K562 (cell line): Measurements from ENCODE around the gene CIAO2A. TPM values are rescaled to one million over a fixed set of nuclear protein-coding genes. Genes with fewer than 3 reads are reported as not detected.
A peak's percentile ranks its signal among the peaks of the same experiment; 100 is the strongest.

Experiments
- BHLHE40 ChIP-seq: IDR thresholded peaks from 2 replicates; pipeline ENCODE4 v1.6.1; 2011; ENCODE audit warnings: low read length, improper control_type of control experiment
- CBX3 ChIP-seq, 2 experiments: IDR thresholded peaks; 1 replicate in 1 of 2; 2 replicates in 1 of 2; pipeline ENCODE4 v1.6.1; 2012; ENCODE audit warnings: inconsistent platforms in 2 of 2, low read length in 2 of 2, borderline replicate concordance in 1 of 2, control low read depth in 1 of 2
- CTBP1 ChIP-seq: fragments of 450-650 bp; IDR thresholded peaks from 2 replicates; pipeline ENCODE4 v1.6.1; 2016; ENCODE audit warnings: borderline replicate concordance
- DIDO1 ChIP-seq: fragments of 450-650 bp; IDR thresholded peaks from 2 replicates; pipeline ENCODE4 v1.6.1; 2016; ENCODE audit warnings: low read depth, missing biosample characterization, missing genetic modification characterization
- ELF1 ChIP-seq: fragments of 200-800 bp; sonication (Bioruptor generic); IDR thresholded peaks from 2 replicates; pipeline ENCODE4 v1.6.1; 2016; ENCODE audit warnings: missing genetic modification characterization, missing compliant biosample characterization
- EWSR1 ChIP-seq: fragments of 450-650 bp; IDR thresholded peaks from 2 replicates; pipeline ENCODE4 v1.6.1; 2018; ENCODE audit warnings: borderline replicate concordance, mild to moderate bottlenecking, low read depth, moderate library complexity; ENCODE audit not compliant: partially characterized antibody
- GTF2B ChIP-seq: IDR thresholded peaks from 2 replicates; pipeline ENCODE4 v1.6.1; 2011; ENCODE audit not compliant: insufficient read length; ENCODE audit errors: extremely low read depth
- HCFC1 ChIP-seq: IDR thresholded peaks from 2 replicates; pipeline ENCODE4 v1.6.1; 2012; ENCODE audit warnings: low read depth, low read length, improper control_type of control experiment
- MAFG ChIP-seq: fragments of 450-650 bp; conservative IDR thresholded peaks from 2 replicates; pipeline ENCODE4 v1.6.1; 2016; ENCODE audit warnings: missing genetic modification characterization, missing compliant biosample characterization
- MAFK ChIP-seq: IDR thresholded peaks from 2 replicates; pipeline ENCODE4 v1.6.1; 2011; ENCODE audit warnings: low read length, improper control_type of control experiment
- MBD2 ChIP-seq: sonication (generic); IDR thresholded peaks from 2 replicates; pipeline ENCODE4 v1.6.1; 2016; ENCODE audit warnings: low read depth, borderline replicate concordance
- MNT ChIP-seq, 2 experiments: fragments of 450-650 bp; conservative IDR thresholded peaks; 2 replicates each; pipeline ENCODE4 v1.6.1; 2017; ENCODE audit warnings: mild to moderate bottlenecking in 2 of 2, moderate library complexity in 2 of 2
- NR2C1 ChIP-seq, 2 experiments: fragments of 450-650 bp; IDR thresholded peaks; 2 replicates each; pipeline ENCODE4 v1.6.1; 2017; ENCODE audit warnings: mild to moderate bottlenecking in 2 of 2, antibody characterized with exemption in 1 of 2, inconsistent platforms in 1 of 2, missing compliant biosample characterization in 1 of 2, missing genetic modification characterization in 1 of 2
- PHF8 ChIP-seq: fragments of 200-600 bp; sonication (generic); IDR thresholded peaks from 2 replicates; pipeline ENCODE4 v1.6.1; 2012; ENCODE audit warnings: mixed run types, mild to moderate bottlenecking, inconsistent platforms, low read length, moderate library complexity, borderline replicate concordance
- PKNOX1 ChIP-seq: fragments of 450-650 bp; IDR thresholded peaks from 2 replicates; pipeline ENCODE4 v1.6.1; 2016
- POLR2AphosphoS5 ChIP-seq: IDR thresholded peaks from 2 replicates; pipeline ENCODE4 v1.6.1; 2011; ENCODE audit warnings: mild to moderate bottlenecking, low read depth, low read length, moderate library complexity; ENCODE audit not compliant: control insufficient read depth, insufficient read depth
- RUNX1 ChIP-seq: sonication (generic); IDR thresholded peaks from 2 replicates; pipeline ENCODE4 v1.6.1; 2016; ENCODE audit warnings: antibody characterized with exemption, low read depth
- SPI1 ChIP-seq: IDR thresholded peaks from 2 replicates; pipeline ENCODE4 v1.6.1; 2011; ENCODE audit warnings: low read depth, low read length, control low read depth, borderline replicate concordance
- SUPT5H ChIP-seq: fragments of 450-650 bp; IDR thresholded peaks from 2 replicates; pipeline ENCODE4 v1.6.1; 2016
- TAF9B ChIP-seq: fragments of 450-650 bp; IDR thresholded peaks from 2 replicates; pipeline ENCODE4 v1.6.1; 2018; ENCODE audit warnings: mild to moderate bottlenecking; ENCODE audit not compliant: partially characterized antibody
- TBL1XR1 ChIP-seq, 2 experiments: IDR thresholded peaks; 2 replicates each; pipeline ENCODE4 v1.6.1; 2012; ENCODE audit warnings: improper control_type of control experiment in 2 of 2, low read length in 2 of 2, mild to moderate bottlenecking in 1 of 2
- TEAD1 ChIP-seq, 2 experiments: fragments of 450-650 bp in 1 of 2; sonication (generic) in 1 of 2; formaldehyde crosslinking; IDR thresholded peaks; 2 replicates each; pipeline versions ENCODE4 v1.4.0 to v1.8.0; 2020 to 2022; ENCODE audit warnings: mild to moderate bottlenecking in 2 of 2, missing genetic modification reagents in 1 of 2
- TFAM ChIP-seq: fragments of 250-450 bp; sonication (Bioruptor Pico); conservative IDR thresholded peaks from 2 replicates; pipeline ENCODE4 v1.5.0; 2021; ENCODE audit warnings: mild to moderate bottlenecking, moderate library complexity
- ZBTB7A ChIP-seq: IDR thresholded peaks from 2 replicates; pipeline ENCODE4 v1.6.1; 2011; ENCODE audit warnings: low read depth, mild to moderate bottlenecking, low read length, moderate library complexity, borderline replicate concordance; ENCODE audit not compliant: control insufficient read depth
- ZNF143 ChIP-seq: sonication (generic); formaldehyde crosslinking; IDR thresholded peaks from 2 replicates; pipeline ENCODE4 v1.9.0; 2022; ENCODE audit warnings: mild to moderate bottlenecking, missing genetic modification reagents
- ZNF778 ChIP-seq: fragments of 450-650 bp; formaldehyde crosslinking; IDR thresholded peaks from 2 replicates; pipeline ENCODE4 v1.4.0; 2020; ENCODE audit warnings: mild to moderate bottlenecking, moderate library complexity
- polyA plus RNA-seq, 8 experiments: library from polyadenylated mRNA; depleted of rRNA in 4 of 8; stranded (reverse) in 5 of 8; unstranded in 3 of 8; fragments of >200 nt; fragmentation: Nextera tagmentation in 2 of 8; fragmentation: Illumina TruSeq in 1 of 8; extraction: Ambion mirVana in 2 of 8; extraction: Trizol in 1 of 8; gene quantifications; 2 replicates each; pipeline versions ENCODE4 v1.2.1 to v1.2.3, GENCODE V29; 2011 to 2014; ENCODE audit warnings: inconsistent platforms in 1 of 8, missing spikeins in 1 of 8
- total RNA-seq, 7 experiments: library from RNA; depleted of rRNA in 6 of 7; stranded (reverse); fragments of >200 nt in 6 of 7; fragmentation: Illumina TruSeq in 2 of 7; extraction: Trizol in 2 of 7; gene quantifications; 2 replicates each; pipeline versions ENCODE4 v1.2.1 to v1.2.3, GENCODE V29; 2011 to 2021; ENCODE audit warnings: low replicate concordance in 1 of 7

CIAO2A gene
- total and polyA plus RNA-seq, 9 of the 15 experiments (the other 6 are each of a cell fraction or from before 2014, with no cell fraction given), result 161 to 429 (median 313) TPM

GRCh38 chr15:64093627-64094417 lies at the start of gene CIAO2A (continued):
- TF ChIP-seq BHLHE40 (peak; percentile 61), ZNF143 (CRISPR knock-in tag) (peak; percentile 98), CBX3 (IDR thresholded peaks at IDR 0.05; ENCODE audit: borderline replicate concordance in 1 of 2, low read length in 2 of 2) (peak in 1 of 2 experiments; percentile 33; a peak in 1 of 3 replicates), MAFK (peak; percentile 62), DIDO1 (tag) (0 out of 2 replicates have a peak, but pooled peaks have one; percentile 34), MAFG (tag) (peak; percentile 55; the same call in 1 of the 2 replicates), TEAD1 (CRISPR knock-in tag; IDR thresholded peaks at IDR 0.05) (peak in 1 of 2 experiments; percentile 24; a peak in 3 of 4 replicates), TFAM (CRISPR knock-in tag) (no peak), SPI1 (peak; percentile 66), ELF1 (tag) (peak; percentile 92), RUNX1 (no peak), MNT (conservative IDR thresholded peaks at IDR 0.05) (peak; percentile 62 to 70), ZNF778 (CRISPR knock-in tag) (no peak), PKNOX1 (peak; percentile 82), MBD2 (peak; percentile 80; the same call in 1 of the 2 replicates), HCFC1 (peak; percentile 98), SUPT5H (peak; percentile 86), ZBTB7A (no peak), GTF2B (peak; percentile 58), NR2C1 (IDR thresholded peaks at IDR 0.05) (peak; percentile 54), NR2C1 (tag; IDR thresholded peaks at IDR 0.05) (peak; percentile 75), CTBP1 (peak; percentile 46; the same call in 1 of the 2 replicates), EWSR1 (no peak), PHF8 (peak; percentile 52), TBL1XR1 (IDR thresholded peaks at IDR 0.05; ENCODE audit: low read length in 2 of 2) (peak in 1 of 2 experiments; percentile 7; a peak in 2 of 4 replicates), POLR2AphosphoS5 (peak; percentile 77), TAF9B (peak; percentile 15)
